ENCODE data around the gene ATL1. TPM values are rescaled to one million over a fixed set of nuclear protein-coding genes. Genes with fewer than 3 reads are reported as not detected.

The ATL1 gene
- total and polyA plus RNA-seq, 2 of the 4 experiments (the other 2 are of a cell fraction), result 6.0 to 12.2 TPM

- Histone ChIP-seq H2BK15ac (ENCODE audit: low read depth, low read length) (peak overlapping the region; percentile 63), H2AK5ac (ENCODE audit: low read depth, low read length) (peak overlapping the region; percentile 96), H3K79me1 (ENCODE audit: low read depth in 1 of 2, low read length in 2 of 2) (peaks cover 0 to 10% of the 10 kb centered on the region in 2 experiments; a peak in 1 of 4 replicates), H3K4me1 (ENCODE audit: control insufficient read depth, insufficient read depth, low read length) (peaks cover 20% of the 10 kb centered on the region), H3K23ac (ENCODE audit: low read depth, low read length) (peak overlapping the region; percentile 69), H3K4me2 (ENCODE audit: low read depth, low read length) (peak overlapping the region; percentile 90; the same call in 1 of the 2 replicates), H3K9me3 (ENCODE audit: control insufficient read depth, insufficient read depth, low read length) (no peaks in the 10 kb centered on the region), H3K18ac (ENCODE audit: low read depth, low read length) (peak overlapping the region; percentile 97), H3K14ac (replicated peaks; ENCODE audit: low read depth, low read length) (peak overlapping the region; percentile 91), H4K8ac (ENCODE audit: low read depth in 2 of 2, low read length in 2 of 2) (peak overlapping the region; percentile 86 to 97), H4K5ac (ENCODE audit: low read depth, low read length) (peak overlapping the region; percentile 95), H3K9ac (ENCODE audit: low read depth, low read length) (peak overlapping the region; percentile 68; the same call in 1 of the 2 replicates), H2AK9ac (replicated peaks; ENCODE audit: low read depth, low read length, poor library complexity) (peak overlapping the region; percentile 89), H3K4me3 (ENCODE audit: insufficient read depth, low read depth, low read length) (no peak overlapping the region; the same call in 1 of the 2 replicates), H3K36me3 (ENCODE audit: control insufficient read depth, insufficient read depth, low read length) (no peaks in the 10 kb centered on the region), H2BK5ac (ENCODE audit: low read depth, low read length, poor library complexity, severe bottlenecking) (peak overlapping the region; percentile 95), H2BK120ac (ENCODE audit: low read depth, low read length) (peak overlapping the region; percentile 97), H4K20me1 (ENCODE audit: insufficient read depth, low read length) (no peaks in the 10 kb centered on the region), H3K9me1 (ENCODE audit: insufficient read depth, low read length) (peaks cover 16% of the 10 kb centered on the region), H2BK20ac (ENCODE audit: low read depth, low read length) (peak overlapping the region; percentile 83), H2AFZ (replicated peaks; ENCODE audit: low read length, poor library complexity) (peak overlapping the region; percentile 56), H4K91ac (ENCODE audit: insufficient read depth, low read depth, low read length) (peak overlapping the region; percentile 92), H3K27me3 (ENCODE audit: control insufficient read depth, insufficient read depth, low read length) (no peaks in the 10 kb centered on the region), H3K4ac (ENCODE audit: low read depth, low read length) (peak overlapping the region; percentile 87), H3K27ac (ENCODE audit: insufficient read depth, low read length) (peak overlapping the region; percentile 94), H3K56ac (ENCODE audit: extremely low read depth, insufficient read depth, low read length) (peak overlapping the region; percentile 85)
- no peak; the same call in 1 of the 2 replicates for ATAC-seq (ENCODE audit: low read depth)
- intact Hi-C loops (cut with micrococcal nuclease) (no loop called here), in situ Hi-C loops (cut with MboI; ENCODE audit: low sequenced_read_pairs) (no loop called here), dilution Hi-C loops (cut with HindIII; ENCODE audit: low sequenced_read_pairs, unreplicated experiment) (no loop called here)
- ChIA-PET CTCF (interaction anchor here (1.3 kb wide), 1 partner anchor 9 kb away, joined by 4 read pairs; no protein-coding TSS in a partner anchor), POLR2A (ENCODE audit: unreplicated experiment) (interaction anchor here (1.5 kb wide), 1 partner anchor 8 kb away, joined by 5 read pairs; the partner anchor contains the start of gene SAV1)
- no peak for DNase-seq
- no TSS peak for BruUV-seq (replicated peaks)
- 100% methylated on average over 3 of the region's 7 CpGs; no CpG with 5 or more reads in 1 of the 2 experiments for WGBS, 2 experiments (ENCODE audit: extremely low coverage in 2 of 2, insufficient read length in 1 of 2)
- TF ChIP-seq ELK1 (IDR thresholded peaks at IDR 0.05; ENCODE audit: borderline replicate concordance, low read depth, low read length) (no peak), RFX5 (IDR thresholded peaks at IDR 0.05; ENCODE audit: low read depth, low read length) (no peak), MXI1 (IDR thresholded peaks at IDR 0.05; ENCODE audit: borderline replicate concordance, low read depth, low read length) (no peak), BHLHE40 (IDR thresholded peaks at IDR 0.05; ENCODE audit: low read depth, low read length) (no peak), RAD21 (IDR thresholded peaks at IDR 0.05; ENCODE audit: low read length) (no peak), FOS (IDR thresholded peaks at IDR 0.05; ENCODE audit: low read depth, low read length) (no peak), POLR2A (IDR thresholded peaks at IDR 0.05; ENCODE audit: low read depth, low read length) (no peak), NFE2L2 (IDR thresholded peaks at IDR 0.05; ENCODE audit: low read depth, low read length) (no peak), CEBPB (IDR thresholded peaks at IDR 0.05; ENCODE audit: low read depth, low read length) (no peak), RCOR1 (IDR thresholded peaks at IDR 0.05; ENCODE audit: insufficient replicate concordance, low read length) (no peak), CTCF (conservative IDR thresholded peaks at IDR 0.05; ENCODE audit: low read depth, low read length) (no peak), MAFK (IDR thresholded peaks at IDR 0.05; ENCODE audit: low read depth, low read length) (no peak), CHD1 (IDR thresholded peaks at IDR 0.05; ENCODE audit: low read depth, low read length) (no peak), USF2 (IDR thresholded peaks at IDR 0.05; ENCODE audit: low read depth, low read length) (no peak), SMC3 (IDR thresholded peaks at IDR 0.05; ENCODE audit: low read depth, low read length) (no peak)
Observed at GRCh38 chr14:50676814-50677516, 117.0 kb downstream of the ATL1 start.

Measured in IMR-90 (cell line).